Hematopoietic multipotent progenitor cell (in vitro differentiated cells): ENCODE results near the gene NMB. TPM values are rescaled to one million over a fixed set of nuclear protein-coding genes. Genes with fewer than 3 reads are reported as not detected.
"Not testable (repeated sequence)": the region's sequence is repeated elsewhere in the genome, so short reads cannot be mapped to it uniquely, and the experiment has no call there.

Experiments
- DNase-seq, 3 donors: peaks; one replicate each; pipeline ENCODE4 v3.0.0-alpha.2; 2011 to 2015; ENCODE audit warnings: low read depth in 2 of 3, low spot score in 2 of 3
- total RNA-seq: library from RNA; depleted of rRNA; stranded (reverse); fragments of >200 nt; gene quantifications from one replicate; pipeline ENCODE4 v1.2.3, GENCODE V29; 2012

NMB gene, protein sequence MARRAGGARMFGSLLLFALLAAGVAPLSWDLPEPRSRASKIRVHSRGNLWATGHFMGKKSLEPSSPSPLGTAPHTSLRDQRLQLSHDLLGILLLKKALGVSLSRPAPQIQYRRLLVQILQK
- total RNA-seq = 2.4 TPM

DNA sequence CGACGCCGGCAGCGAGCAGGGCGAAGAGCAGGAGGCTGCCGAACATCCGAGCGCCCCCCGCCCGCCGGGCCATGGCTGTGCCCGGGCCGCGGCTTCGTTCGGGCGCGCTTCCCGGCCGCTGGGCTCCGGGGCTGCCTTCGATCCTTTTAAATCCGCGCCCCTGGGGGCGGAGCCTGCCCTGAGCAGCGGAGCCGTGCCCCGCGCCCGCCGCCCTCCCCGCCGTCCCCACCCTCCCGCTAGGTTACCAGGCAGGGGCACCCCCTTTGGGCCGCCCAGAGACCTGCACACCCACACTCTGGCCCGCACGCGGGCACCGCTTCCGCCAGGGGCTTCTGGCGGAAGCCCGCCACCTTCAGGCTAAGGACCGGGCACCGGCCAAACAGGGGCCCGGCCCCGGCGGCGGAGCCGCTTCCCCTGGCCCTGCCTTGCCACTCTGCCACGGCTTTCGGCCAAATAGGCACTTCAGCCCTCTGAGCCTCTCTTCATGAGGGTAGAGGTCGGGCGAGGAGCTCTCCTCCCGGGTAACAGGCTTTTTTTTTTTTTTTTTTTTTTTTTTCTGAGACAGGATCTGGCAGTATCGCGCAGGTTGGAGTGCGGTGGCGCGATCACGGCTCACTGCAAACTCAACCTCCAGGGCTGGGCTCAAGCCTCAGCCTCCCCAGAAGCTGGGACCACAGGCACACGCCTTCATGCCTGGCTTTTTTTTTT is at the start of gene NMB:
TSS of gene NMB (minus strand) at position 120 of the 708 bp plus-strand sequence. CDS start at position 73, 47 bp downstream.
- peak; percentile 78 to 96 (median 94) for DNase-seq

DNA sequence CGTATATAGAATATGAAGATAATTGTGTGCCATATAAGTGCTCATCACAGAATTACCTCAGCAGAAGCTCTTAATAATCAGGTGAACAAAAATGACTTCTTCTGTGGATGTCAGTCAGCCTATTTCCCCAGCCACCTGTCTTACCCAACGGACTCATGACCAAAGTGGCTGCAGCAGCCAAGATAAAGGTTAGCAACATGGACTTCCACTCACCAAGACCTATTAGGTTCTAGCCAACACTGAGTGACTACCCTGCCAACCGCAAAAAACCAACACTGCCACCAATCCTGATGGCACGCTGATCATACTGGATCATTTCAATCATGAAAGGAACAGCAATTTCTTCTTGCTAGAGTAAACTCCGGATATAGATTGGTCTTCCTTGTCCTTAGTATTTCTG is 45.8 kb upstream of the NMB start:
- DNase-seq = no peak

DNA sequence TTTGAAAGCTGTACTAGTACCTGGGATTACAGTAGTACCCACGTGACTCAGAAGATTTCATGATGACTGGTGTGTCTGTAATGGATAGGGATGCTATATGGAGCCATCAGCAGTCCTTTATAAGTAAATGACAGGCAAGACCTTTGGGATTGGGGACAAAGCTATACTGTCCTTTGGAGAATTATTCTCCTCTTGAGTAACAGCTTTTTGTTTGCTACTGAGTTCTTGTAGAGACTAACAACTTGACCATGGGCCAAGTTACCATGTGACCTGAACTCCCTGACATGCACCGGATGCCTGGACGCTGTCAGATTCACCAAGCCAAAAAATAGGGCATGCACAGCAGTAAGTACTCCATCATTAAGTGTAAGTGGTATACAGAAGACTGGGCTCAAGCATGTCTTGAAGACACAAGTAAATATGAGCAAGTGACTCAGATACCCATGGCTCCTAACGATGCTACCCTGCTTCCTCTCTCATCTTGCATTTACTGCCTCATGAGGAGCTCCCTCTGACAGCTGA is 45.0 kb upstream of the NMB start:
- peak in 2 of 3 donors; percentile 14 to 23 for DNase-seq

DNA sequence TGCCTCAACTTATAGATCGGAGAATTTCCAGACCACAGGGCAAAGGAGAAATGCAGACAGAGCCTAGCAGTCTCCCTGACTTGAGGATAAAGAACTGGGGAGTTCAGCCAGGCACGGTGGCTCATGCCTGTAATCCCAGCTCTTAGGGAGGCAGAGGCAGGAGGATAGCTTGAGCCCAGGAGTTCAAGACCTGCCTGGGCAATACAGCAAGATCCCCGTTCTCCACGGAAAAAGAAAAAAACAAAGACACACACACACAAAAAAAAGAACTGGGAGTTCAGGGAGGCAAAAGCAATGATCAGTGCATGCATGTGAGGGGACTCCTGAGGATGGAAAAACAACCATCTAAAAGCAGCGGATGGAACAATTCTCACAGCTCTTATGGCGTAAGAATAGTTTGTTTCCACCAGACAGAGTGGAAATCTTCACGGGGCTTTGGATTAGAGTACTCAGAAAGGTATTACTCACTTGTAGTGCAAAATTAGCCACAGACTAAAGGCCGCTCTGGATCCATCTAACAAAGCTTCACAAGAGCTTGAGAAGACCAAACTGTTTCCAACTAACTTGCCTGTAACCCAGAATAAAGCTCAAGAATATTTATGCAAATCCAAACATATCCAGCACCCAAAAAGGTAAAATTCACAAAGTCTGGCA is 41.7 kb upstream of the NMB start:
- no peak for DNase-seq

DNA sequence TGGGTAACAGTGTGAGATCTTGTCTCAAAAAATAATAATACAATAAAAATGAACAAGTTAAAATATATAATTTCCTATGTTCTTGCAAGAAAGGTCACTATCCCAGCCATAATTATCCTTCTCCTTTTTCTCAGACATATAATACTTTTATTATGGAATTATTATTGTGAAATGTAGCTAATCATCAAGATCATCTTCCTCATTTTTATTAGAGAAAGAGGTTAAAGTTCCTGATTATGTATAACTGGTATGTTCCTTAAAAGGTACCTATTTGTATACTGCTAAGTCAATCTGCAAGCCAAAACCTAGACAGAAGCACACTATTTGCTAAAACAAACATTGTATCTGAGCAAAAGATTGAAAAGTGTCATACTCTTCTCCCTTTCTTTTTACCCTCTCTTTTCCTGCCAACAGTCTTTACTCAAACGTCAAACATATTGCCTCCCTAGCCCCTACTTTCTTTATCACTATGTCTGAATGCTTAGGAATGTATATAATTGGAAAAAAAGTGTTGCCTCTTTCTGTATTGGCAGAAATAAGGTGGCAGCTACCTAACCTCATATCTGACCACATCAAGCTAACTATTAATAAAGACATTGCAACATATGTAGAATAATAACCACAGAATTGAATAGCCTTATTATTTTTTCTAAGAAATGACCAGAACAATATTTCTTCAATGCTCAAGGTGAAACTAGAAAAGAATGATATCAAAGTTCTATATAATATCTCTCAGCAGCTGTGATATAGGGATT is 39.4 kb upstream of the NMB start:
- DNase-seq = no peak

DNA sequence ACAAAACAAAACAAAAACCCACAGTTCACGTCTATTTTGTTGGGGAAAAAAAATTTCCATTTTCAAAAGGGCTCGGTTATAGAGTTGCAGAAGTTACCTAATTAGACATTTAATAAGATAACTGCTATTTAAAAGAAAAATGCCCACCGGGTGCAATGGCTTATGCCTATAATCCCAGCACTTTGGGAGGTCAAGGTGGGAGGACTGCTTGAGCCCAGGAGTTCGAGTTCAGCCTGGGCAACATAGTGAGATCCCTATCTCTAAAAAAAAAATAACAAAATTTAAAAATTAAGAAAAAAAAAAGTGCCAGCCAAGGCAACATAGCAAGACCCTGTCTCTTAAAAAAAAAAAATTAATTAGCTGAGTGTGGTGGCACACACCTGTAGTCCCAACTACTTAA is 38.8 kb upstream of the NMB start:
- DNase-seq = no peak

DNA sequence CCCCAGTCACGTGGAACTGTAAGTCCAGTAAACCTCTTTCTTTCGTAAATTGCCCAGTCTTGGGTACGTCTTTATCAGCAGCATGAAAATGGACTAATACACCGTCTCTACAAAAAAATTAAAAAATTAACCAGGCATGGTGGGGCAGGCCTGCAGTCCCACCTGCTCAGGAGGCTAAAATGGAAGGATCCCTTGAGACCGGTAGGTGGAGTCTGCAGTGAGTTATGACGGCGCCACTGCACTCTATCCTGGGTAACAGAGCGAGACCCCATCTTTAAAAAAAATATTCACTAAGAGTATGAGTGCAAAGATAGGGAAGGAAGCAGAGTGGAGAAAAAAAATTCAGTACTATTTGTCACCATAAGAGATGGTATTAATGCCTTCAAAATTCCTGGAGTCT is 32.3 kb upstream of the NMB start:
- no peak for DNase-seq

DNA sequence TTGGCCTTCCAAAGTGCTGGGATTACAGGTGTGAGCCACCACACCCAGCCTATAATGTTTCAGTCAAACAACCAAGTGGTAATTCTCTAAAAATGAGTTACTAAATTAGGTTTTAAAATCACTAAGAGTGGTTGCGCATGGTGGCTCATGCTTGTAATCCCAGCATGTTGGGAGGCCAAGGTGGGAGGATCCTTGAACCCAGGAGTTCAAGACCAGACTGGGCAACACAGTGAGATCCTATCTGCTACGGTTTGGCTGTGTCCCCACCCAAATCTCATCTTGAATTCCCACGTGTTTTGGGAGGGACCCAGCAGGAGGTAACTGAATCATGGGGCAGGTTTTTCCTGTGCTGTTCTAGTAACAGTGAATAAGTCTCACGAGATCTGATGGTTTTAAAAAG is 31.9 kb upstream of the NMB start:
- DNase-seq = no peak

DNA sequence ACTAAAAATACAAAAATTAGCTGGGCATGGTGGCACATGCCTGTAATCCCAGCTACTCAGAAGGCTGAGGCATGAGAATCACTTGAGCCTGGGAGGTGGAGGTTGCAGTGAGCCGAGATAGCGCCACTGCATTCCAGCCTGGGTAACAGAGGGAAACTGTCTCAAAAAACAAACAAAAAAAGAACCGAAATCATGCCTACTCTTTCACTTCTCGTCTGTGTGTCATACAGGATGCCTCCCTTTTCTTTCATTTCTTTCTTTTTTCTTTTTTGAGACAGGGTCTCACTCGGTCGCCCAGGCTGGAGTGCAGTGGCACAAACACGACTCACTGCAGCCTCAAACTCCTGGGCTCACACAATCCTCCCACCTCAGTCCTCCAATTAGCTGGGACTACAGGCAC is 28.4 kb upstream of the NMB start:
- DNase-seq = not testable (repeated sequence)

DNA sequence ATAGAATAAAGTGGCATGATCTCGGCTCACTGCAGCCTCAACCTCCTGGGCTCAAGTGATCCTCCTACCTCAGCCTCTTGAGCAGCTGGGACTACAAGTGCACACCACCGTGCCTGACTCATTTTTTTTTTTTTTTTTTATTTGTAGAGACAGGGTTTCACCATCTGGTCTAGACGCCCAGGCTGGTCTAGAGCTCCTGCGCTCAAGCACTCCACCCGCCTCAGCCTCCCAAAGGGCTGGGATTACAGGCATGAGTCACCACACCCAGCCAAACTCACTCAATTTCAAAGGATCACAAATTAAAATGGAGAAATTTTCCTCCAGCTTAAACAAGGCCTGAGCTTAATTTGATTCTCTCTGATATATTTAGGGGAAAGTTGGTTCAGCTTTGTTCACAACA is 27.3 kb upstream of the NMB start:
- DNase-seq = no peak

DNA sequence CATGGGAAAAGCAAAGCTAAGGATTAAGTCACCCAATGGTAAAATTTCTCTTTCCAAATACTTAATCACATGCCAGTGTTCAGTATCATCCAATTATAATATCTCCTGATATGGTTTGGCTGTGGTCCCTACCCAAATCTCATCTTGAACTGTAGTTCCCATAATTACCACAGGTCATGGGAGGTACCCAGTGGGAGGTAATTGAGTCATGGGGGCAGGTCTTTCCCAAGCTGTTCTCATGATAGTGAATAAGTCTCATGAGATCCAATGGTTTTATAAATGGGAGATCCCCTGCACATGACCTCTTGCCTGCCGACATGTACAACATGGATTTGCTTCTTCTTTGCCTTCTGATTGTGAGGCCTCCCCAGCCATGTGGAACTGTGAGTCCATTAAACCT is 26.1 kb upstream of the NMB start:
- no peak for DNase-seq

DNA sequence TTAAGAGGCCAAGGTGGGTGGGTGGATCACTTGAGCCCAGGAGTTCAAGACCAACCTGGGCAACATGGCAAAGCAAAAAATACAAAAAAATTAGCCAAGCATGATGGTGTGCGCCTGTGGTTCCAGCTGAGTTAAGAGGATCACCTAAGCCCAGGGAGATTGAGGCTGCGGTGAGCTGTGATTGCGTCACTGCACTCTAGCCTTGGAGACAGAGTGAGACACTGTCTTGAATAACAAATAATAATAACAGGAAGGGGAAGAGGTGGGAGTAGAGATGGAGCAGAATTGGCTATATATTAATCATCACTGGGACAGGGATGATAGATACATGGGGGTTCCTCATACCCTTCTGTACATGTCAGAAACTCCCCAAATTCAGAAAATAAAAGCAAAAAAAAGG is 23.8 kb upstream of the NMB start:
- DNase-seq = no peak

DNA sequence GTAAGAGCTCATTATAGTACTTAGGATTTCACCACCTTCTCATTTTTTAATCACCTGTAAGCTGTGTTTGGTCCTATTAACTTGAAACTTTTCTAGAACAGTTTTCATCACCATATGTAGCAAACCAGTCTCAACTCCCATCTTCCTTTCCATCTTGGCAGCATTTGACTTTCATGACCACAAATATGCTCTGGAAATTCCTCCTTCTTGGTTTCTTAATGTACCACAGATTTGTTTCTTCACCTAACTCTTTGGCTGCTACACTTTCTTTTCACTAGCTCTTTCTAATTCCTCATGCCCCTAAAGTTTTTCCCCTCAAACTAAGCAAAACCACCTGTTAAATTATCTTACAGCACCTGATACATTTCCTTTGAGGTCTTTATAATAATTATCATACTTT is 13.2 kb upstream of the NMB start:
- no peak for DNase-seq

DNA sequence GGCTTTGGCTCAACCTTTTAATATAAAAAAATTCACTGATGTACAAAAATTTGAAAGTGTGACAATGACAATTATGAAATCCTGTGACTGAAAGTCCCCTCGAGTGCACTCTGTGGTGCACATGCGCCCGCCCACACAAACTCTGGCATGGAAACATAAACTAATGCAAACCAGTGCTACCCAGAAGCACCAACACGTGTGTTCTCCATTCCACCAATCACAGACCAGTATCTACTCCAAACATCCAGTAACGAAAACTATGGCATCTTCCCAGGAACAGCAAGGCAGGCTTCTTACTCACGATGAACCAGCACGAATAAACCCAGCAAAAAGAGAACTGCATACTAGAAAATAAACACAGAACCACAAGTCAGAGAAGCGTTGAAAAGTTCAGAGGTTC is 11.7 kb upstream of the NMB start:
- DNase-seq = no peak

DNA sequence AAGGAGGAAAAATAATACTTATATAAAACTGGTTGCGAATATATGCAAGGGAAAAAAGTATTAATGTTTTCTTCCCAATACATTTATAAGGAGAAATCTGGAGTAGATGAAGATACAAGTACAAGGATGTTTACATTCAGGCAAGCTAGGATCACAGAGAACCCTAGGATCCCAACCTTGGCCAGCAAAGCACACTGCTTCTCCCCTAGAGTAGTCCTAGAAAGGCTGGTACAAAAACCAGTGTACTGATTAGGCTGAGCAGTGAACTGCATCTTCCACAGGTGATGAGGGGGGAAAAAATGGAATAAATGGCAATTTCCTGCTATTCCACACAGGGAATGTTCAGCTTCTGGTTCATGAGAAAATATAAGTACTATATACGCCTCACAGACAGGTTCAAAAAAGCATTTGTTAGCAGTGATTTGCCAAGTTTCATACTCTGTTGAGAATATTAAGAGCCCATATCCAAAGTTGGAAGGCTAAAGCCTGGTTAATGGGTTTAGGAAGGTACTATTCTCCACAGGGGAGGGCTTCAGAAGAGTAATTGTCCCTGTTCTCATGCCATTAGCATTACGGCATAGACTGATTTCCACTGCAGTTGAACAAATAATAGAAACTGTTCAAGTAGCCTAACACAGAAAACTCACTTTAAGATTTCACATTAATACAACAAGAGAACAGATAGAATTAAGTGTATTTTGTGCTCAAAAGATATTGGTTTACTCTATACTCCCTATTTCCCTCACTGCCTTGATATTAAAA is 10.4 kb upstream of the NMB start:
- no peak for DNase-seq

DNA sequence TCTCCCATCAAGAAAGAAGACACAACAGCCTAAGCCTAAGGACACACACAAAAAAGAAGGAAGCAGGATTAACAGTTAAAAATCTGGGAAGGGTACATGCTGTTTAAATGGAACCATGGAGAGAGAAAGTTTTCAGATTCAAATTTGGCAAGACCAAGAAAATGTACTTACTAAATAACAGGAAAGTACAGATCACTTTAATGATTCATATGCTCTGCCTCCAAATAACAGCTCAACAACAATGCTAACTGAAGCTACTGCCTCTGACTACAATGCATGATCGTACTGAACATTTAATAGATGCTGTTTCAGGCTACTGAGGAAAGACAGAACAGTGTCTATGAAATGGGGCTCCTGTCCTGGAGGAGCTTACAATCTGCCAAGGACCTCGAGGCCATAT is 8.4 kb upstream of the NMB start:
- no peak for DNase-seq

DNA sequence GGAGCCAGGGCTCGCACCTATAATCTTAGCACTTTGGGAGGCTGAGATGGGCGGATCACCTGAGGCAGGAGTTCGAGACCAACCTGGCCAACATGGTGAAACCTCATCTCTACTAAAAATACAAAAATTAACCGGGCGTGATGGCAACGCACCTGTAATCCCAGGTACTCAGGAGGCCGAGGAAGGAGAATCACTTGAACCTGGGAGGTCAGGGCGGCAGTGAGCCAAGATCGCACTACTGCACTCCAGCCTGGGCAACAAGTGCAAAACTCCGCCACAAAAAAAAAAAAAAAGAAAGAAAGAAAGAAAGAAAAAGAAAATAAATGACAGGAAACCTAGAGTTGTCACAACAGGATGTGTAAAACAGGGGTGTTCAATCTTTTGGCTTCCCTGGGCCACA is 3.0 kb upstream of the NMB start:
- DNase-seq = no peak

DNA sequence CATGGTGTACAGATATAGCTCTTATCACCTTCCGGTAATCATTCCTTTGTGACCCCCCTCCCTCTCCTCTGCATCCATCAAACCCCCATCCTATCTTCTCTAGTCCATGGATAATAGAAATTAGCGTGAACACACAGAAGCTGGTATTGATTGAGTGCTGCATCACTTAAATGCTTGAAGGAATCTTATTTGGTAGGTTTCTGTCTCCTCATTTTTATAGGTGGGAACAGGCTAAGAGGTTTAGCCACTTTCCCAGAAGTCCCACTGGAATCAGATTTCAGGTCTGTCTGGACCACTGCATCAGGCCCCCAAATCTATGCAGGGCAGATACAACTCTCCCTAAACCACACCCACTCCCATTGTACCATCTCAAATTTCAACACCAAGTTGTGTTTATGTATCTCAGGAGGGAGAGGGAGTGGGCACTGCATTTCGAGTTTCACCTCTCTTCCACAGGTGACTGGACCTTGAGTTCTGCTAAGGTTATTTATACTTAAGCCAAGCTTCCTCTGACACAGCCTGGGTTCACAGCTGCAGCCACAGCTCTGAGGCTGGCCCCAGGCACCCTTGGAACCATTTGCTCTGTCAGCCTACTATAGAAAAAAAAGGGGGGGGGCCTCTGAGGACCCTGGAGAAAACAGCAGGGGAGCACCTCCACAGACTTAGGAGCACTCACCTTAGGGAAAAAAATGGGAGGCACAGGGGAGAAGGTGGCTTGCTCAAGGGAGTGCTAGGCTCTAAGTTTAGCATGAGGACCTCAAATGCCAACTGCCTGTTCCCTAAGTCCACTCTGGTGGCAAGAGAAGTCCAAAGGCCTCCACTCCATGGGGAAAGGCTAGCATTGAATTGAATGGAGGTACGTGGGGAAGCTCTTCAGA is 2.1 kb upstream of the NMB start:
- no peak for DNase-seq

DNA sequence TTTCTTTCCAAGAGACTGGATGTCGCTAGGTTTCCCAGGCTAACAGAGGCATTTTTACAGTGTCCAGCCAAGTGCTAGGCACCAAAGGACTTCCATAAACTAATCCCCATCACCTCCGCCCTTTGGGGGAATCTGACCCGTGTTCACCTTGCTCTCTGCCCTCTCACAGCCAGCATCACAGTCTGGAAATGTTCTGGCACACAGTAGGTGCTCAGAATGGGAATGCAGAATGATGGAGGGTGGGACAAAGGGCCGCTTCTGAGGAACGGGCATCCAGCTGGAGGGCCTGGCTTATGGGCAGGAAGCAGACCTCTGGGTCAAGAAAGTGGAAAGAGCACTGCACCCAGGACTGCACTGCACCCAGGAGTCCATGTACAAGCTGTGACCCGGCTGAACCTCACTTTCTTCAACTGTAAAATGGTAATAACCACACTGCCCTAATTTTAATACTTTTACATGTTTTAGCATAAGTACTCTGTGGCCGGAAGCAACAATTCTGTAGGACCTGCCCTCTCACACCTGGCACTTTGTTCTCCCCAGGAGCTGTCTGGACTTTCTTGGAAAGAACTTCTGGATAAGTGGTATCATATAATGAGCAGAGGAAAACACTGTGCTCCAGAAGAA is 901 bp upstream of the NMB start:
- DNase-seq = no peak
